ENCODE results near the gene RTBDN. TPM values are rescaled to one million over a fixed set of nuclear protein-coding genes. Genes with fewer than 3 reads are reported as not detected.

The RTBDN gene
- not detected in 2 replicates for total RNA-seq

GRCh38 chr19:12834566-12834943 lies at the start of gene RTBDN:
TSS of gene RTBDN (minus strand) at chr19:12834579. CDS start at chr19:12829979, 4,600 bp downstream.

GRCh38 chr19:12881172-12881808 lies 46.9 kb upstream of the RTBDN start, which contains the start of gene DNASE2:
TSS of gene DNASE2 (minus strand) at chr19:12881449. CDS start at chr19:12881375, 74 bp downstream.

GRCh38 chr19:12838182-12838885 lies 4.0 kb upstream of the RTBDN start, which contains the start of gene MAST1:
TSS of gene MAST1 (plus strand) at chr19:12838515. CDS start at chr19:12838573, 58 bp downstream.

GRCh38 chr19:12806242-12807081 lies 27.9 kb downstream of the RTBDN start, which contains the start of gene RNASEH2A:
TSS of gene RNASEH2A (plus strand) at chr19:12806584. CDS start at chr19:12806674, 90 bp downstream.

GRCh38 chr19:12801466-12802266 lies 32.7 kb downstream of the RTBDN start, which contains the start of the genes PRDX2 and THSD8:
TSS of gene PRDX2 (minus strand) at chr19:12801800. CDS start at chr19:12801261, 539 bp downstream.
TSS of gene THSD8 (plus strand) at chr19:12802069. CDS start at chr19:12802072, 3 bp downstream.

GRCh38 chr19:12791345-12792050 lies 42.9 kb downstream of the RTBDN start, which contains the start of gene JUNB:
TSS of gene JUNB (plus strand) at chr19:12791486. CDS start at chr19:12791772, 286 bp downstream.

Other genes with a start within 250 kb of the RTBDN start
- gene ZNF490, start 223.8 kb downstream of the RTBDN start, total RNA-seq = 2.6 and 5.2 TPM in 2 replicates
- gene ZNF791, start 223.7 kb downstream of the RTBDN start, total RNA-seq = 5.2 and 5.3 TPM in 2 replicates
- 45.4 and 59.0 TPM in 2 replicates for gene MAN2B1, start 167.8 kb downstream of the RTBDN start, total RNA-seq
- gene WDR83, start 167.8 kb downstream of the RTBDN start, total RNA-seq = 5.1 and 11.3 TPM in 2 replicates
- gene DHPS, start 152.7 kb downstream of the RTBDN start, total RNA-seq = 70.4 and 110 TPM in 2 replicates
- gene GNG14, start 146.6 kb downstream of the RTBDN start, total RNA-seq = not detected in 2 replicates
- gene FBXW9, start 137.9 kb downstream of the RTBDN start, total RNA-seq = 15.1 and 17.9 TPM in 2 replicates
- 20.5 and 26.8 TPM in 2 replicates for gene TNPO2, start 110.6 kb downstream of the RTBDN start, total RNA-seq
- gene TRIR, start 99.9 kb downstream of the RTBDN start, total RNA-seq = 272 and 389 TPM in 2 replicates
- 79.1 and 99.4 TPM in 2 replicates for gene GET3, start 97.1 kb downstream of the RTBDN start, total RNA-seq
- 0.39 TPM in 1 of 2 replicates, not detected in the other for gene BEST2, start 82.8 kb downstream of the RTBDN start, total RNA-seq
- gene HOOK2, start 59.0 kb downstream of the RTBDN start, total RNA-seq = 30.8 and 32.7 TPM in 2 replicates
- gene JUNB, start 43.1 kb downstream of the RTBDN start, total RNA-seq = 369 and 618 TPM in 2 replicates
- gene PRDX2, start 32.8 kb downstream of the RTBDN start, total RNA-seq = 260 and 355 TPM in 2 replicates
- not detected in 2 replicates for gene THSD8, start 32.5 kb downstream of the RTBDN start, total RNA-seq
- gene RNASEH2A, start 28.0 kb downstream of the RTBDN start, total RNA-seq = 26.7 and 51.0 TPM in 2 replicates
- 0.08 and 0.78 TPM in 2 replicates for gene MAST1, start 3.9 kb upstream of the RTBDN start, total RNA-seq
- 35.8 and 48.5 TPM in 2 replicates for gene DNASE2, start 46.9 kb upstream of the RTBDN start, total RNA-seq
- gene KLF1, start 52.6 kb upstream of the RTBDN start, total RNA-seq = not detected in 2 replicates
- 30.6 and 39.4 TPM in 2 replicates for gene GCDH, start 56.6 kb upstream of the RTBDN start, total RNA-seq
- 0.08 and 0.23 TPM in 2 replicates for gene SYCE2, start 84.7 kb upstream of the RTBDN start, total RNA-seq
- 66.7 and 87.1 TPM in 2 replicates for gene FARSA, start 99.1 kb upstream of the RTBDN start, total RNA-seq
- gene CALR, start 104.0 kb upstream of the RTBDN start, total RNA-seq = 1,822 and 2,213 TPM in 2 replicates
- gene RAD23A, start 111.3 kb upstream of the RTBDN start, total RNA-seq = 117 and 122 TPM in 2 replicates
- gene GADD45GIP1, start 122.6 kb upstream of the RTBDN start, total RNA-seq = 65.8 and 102 TPM in 2 replicates
- gene DAND5, start 135.0 kb upstream of the RTBDN start, total RNA-seq = not detected in 2 replicates
- 16.7 and 18.9 TPM in 2 replicates for gene NFIX, start 160.9 kb upstream of the RTBDN start, total RNA-seq

Measured in hair follicular keratinocyte (primary cell).